GM13977 (cell line): Measurements from ENCODE around the gene SLC37A1.

Experiments used
- DNase-seq: peaks from one replicate; pipeline ENCODE4 v3.0.0; 2012; ENCODE audit warnings: low spot score
- CTCF ChIP-seq: IDR thresholded peaks from 2 replicates; pipeline ENCODE4 v1.5.1; 2012; ENCODE audit warnings: mild to moderate bottlenecking, control low read depth; ENCODE audit not compliant: insufficient read depth; ENCODE audit errors: extremely low read depth, missing control alignments
- in situ Hi-C: fragments of 300-500 bp; cut with MboI; formaldehyde crosslinking; loops from one replicate; pipeline ENCODE4 v1.12.0; 2022; ENCODE audit warnings: low sequenced_read_pairs, low pct_unique_long_range_greater_than_20kb, mixed read lengths, inconsistent platforms; ENCODE audit not compliant: unreplicated experiment

The SLC37A1 gene

GRCh38 chr21:42583477-42584295 lies 70.0 kb downstream of the SLC37A1 start:
- no peak for DNase-seq
- no peak for TF ChIP-seq CTCF
- in situ Hi-C loops: no loop called here

DNA sequence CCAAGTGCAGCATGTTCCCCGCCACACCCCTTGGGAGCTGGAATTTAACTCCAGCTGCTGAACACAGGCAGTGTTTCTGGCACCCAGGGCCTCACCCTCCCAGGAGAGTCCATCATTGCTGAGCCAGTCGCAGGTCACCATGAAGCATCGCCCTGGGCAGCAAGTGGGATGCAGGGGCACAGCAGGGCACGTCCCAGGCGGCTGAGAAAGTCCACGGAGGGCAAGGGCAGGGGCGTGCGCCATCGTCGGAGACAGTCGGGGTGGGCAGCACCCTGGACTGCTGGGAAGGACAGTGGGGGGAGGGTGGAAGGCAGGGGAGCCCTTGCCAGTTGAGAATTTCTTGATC lies 70.6 kb downstream of the SLC37A1 start:
- in situ Hi-C loops: no loop called here
- no peak for TF ChIP-seq CTCF
- DNase-seq: no peak

- in situ Hi-C loops: no loop called here
- no peak for TF ChIP-seq CTCF
- no peak for DNase-seq
Measured at GRCh38 chr21:42585881-42586280, 72.2 kb downstream of the SLC37A1 start.

GRCh38 chr21:42586406-42586805 lies 72.8 kb downstream of the SLC37A1 start:
- no peak for TF ChIP-seq CTCF
- in situ Hi-C loops: no loop called here
- DNase-seq: no peak

GRCh38 chr21:42587036-42587435 lies 73.4 kb downstream of the SLC37A1 start:
- DNase-seq: no peak
- in situ Hi-C loops: no loop called here
- no peak for TF ChIP-seq CTCF

- TF ChIP-seq CTCF: no peak
- in situ Hi-C loops: loop anchor here (10.0 kb wide), 1 partner anchor 234 kb away; no protein-coding TSS in a partner anchor
- no peak for DNase-seq
Measured at GRCh38 chr21:42590431-42591131, 76.9 kb downstream of the SLC37A1 start.
